SH-SY5Y (cell line): Measurements from ENCODE around the gene ZXDC.

Experiments used
- GATA2 ChIP-seq: IDR thresholded peaks from 2 replicates; pipeline ENCODE4 v1.6.1; 2011; ENCODE audit warnings: mild to moderate bottlenecking, low read depth, low read length
- GATA3 ChIP-seq: IDR thresholded peaks from 2 replicates; pipeline ENCODE4 v1.6.1; 2011; ENCODE audit warnings: low read depth, mild to moderate bottlenecking, low read length, moderate library complexity

GRCh38 chr3:126459111-126459762 lies 16.5 kb downstream of the ZXDC start:
- TF ChIP-seq GATA2 (no peak), GATA3 (no peak)
